Measurements from ENCODE around the gene ACSL6.

GRCh38 chr5:131966551-131966950 is 44.9 kb downstream of the ACSL6 start:
- TF ChIP-seq, protein P1, sequence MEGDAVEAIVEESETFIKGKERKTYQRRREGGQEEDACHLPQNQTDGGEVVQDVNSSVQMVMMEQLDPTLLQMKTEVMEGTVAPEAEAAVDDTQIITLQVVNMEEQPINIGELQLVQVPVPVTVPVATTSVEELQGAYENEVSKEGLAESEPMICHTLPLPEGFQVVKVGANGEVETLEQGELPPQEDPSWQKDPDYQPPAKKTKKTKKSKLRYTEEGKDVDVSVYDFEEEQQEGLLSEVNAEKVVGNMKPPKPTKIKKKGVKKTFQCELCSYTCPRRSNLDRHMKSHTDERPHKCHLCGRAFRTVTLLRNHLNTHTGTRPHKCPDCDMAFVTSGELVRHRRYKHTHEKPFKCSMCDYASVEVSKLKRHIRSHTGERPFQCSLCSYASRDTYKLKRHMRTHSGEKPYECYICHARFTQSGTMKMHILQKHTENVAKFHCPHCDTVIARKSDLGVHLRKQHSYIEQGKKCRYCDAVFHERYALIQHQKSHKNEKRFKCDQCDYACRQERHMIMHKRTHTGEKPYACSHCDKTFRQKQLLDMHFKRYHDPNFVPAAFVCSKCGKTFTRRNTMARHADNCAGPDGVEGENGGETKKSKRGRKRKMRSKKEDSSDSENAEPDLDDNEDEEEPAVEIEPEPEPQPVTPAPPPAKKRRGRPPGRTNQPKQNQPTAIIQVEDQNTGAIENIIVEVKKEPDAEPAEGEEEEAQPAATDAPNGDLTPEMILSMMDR (IDR thresholded peaks at IDR 0.05): no peak
- no peak for TF ChIP-seq POLR2A (IDR thresholded peaks at IDR 0.05)
- no peak for TF ChIP-seq EP300 (IDR thresholded peaks at IDR 0.05)
